ENCODE measurements around the gene LRRC17.

GRCh38 chr7:102913826-102914225, 1.0 kb downstream of the LRRC17 start:
- TF ChIP-seq CTCF (IDR thresholded peaks at IDR 0.05; ENCODE audit: poor library complexity, severe bottlenecking) (no peak), REST (IDR thresholded peaks at IDR 0.05; ENCODE audit: borderline replicate concordance) (no peak), EZH2 (IDR thresholded peaks at IDR 0.05; ENCODE audit: borderline replicate concordance, insufficient read depth, low read length, poor library complexity, severe bottlenecking) (no peak), MXI1 (conservative IDR thresholded peaks at IDR 0.05; ENCODE audit: poor library complexity, severe bottlenecking) (no peak), SMC3 (conservative IDR thresholded peaks at IDR 0.05; ENCODE audit: poor library complexity) (no peak), TAF1 (IDR thresholded peaks at IDR 0.05; ENCODE audit: low read depth) (no peak)

Measured in neural cell (in vitro differentiated cells).